IMR-90 (cell line): Measurements from ENCODE around the gene EIF1AD. TPM values are rescaled to one million over a fixed set of nuclear protein-coding genes. Genes with fewer than 3 reads are reported as not detected.
A peak's percentile ranks its signal among the peaks of the same experiment; 100 is the strongest.

ENCODE experiments used
- ATAC-seq: fragments of 200-7000 bp; cut with Tn5 transposase; 2 replicates; pipeline ENCODE4 v1.9.1; 2020; ENCODE audit warnings: low read depth, mild to moderate bottlenecking, moderate library complexity
- BruUV-seq: library from RNA; stranded (reverse); fragments of 400-500 nt; replicated peaks from 2 replicates; lab custom pipeline; 2021; lab: Mats Ljungman, UMichigan
- CTCF ChIA-PET: fragments of 300-600 bp; formaldehyde crosslinking; extraction: SDS; loops from one replicate; lab custom pipeline; 2021; ENCODE audit warnings: antibody characterized with exemption; lab: Yijun Ruan, JAX
- POLR2A ChIA-PET: fragments of 300-600 bp; sonication (Branson Sonifier 250); formaldehyde crosslinking; loops from one replicate; lab custom pipeline; 2022; ENCODE audit warnings: antibody characterized with exemption; ENCODE audit not compliant: unreplicated experiment; lab: Charles Lee
- DNase-seq: peaks from one replicate; pipeline ENCODE4 v3.0.0; 2013
- H2AFZ ChIP-seq: replicated peaks from 2 replicates; pipeline ENCODE3; 2013; ENCODE audit warnings: low read length, mild to moderate bottlenecking; ENCODE audit not compliant: poor library complexity
- H2AK5ac ChIP-seq: 2 replicates; pipeline ENCODE4 v1.6.1; 2013; ENCODE audit warnings: low read depth, low read length, inconsistent platforms
- H2AK9ac ChIP-seq: replicated peaks from 2 replicates; pipeline ENCODE3; 2013; ENCODE audit warnings: mild to moderate bottlenecking, low read depth, low read length, moderate library complexity; ENCODE audit not compliant: poor library complexity
- H2BK120ac ChIP-seq: 2 replicates; pipeline ENCODE4 v1.6.1; 2013; ENCODE audit warnings: low read depth, low read length, inconsistent platforms
- H2BK15ac ChIP-seq: 3 replicates; pipeline ENCODE4 v1.6.1; 2013; ENCODE audit warnings: low read depth, low read length, inconsistent platforms
- H2BK20ac ChIP-seq: 2 replicates; pipeline ENCODE4 v1.6.1; 2013; ENCODE audit warnings: low read depth, mild to moderate bottlenecking, inconsistent platforms, low read length, moderate library complexity
- H2BK5ac ChIP-seq: 2 replicates; pipeline ENCODE4 v1.6.1; 2013; ENCODE audit warnings: mild to moderate bottlenecking, low read depth, low read length, inconsistent platforms; ENCODE audit not compliant: poor library complexity, severe bottlenecking
- H3K14ac ChIP-seq: replicated peaks from 2 replicates; pipeline ENCODE4 v1.6.1; 2013; ENCODE audit warnings: low read depth, low read length, inconsistent platforms
- H3K18ac ChIP-seq: 2 replicates; pipeline ENCODE4 v1.6.1; 2013; ENCODE audit warnings: low read depth, low read length, control low read depth
- H3K23ac ChIP-seq: 2 replicates; pipeline ENCODE4 v1.6.1; 2013; ENCODE audit warnings: low read depth, low read length, inconsistent platforms
- H3K27ac ChIP-seq: 2 replicates; pipeline ENCODE4 v1.5.1; 2013; ENCODE audit warnings: mild to moderate bottlenecking, control low read depth, low read length; ENCODE audit not compliant: insufficient read depth
- H3K27me3 ChIP-seq: 2 replicates; pipeline ENCODE4 v1.6.1; 2013; ENCODE audit warnings: low read length; ENCODE audit not compliant: control insufficient read depth, insufficient read depth
- H3K36me3 ChIP-seq: 2 replicates; pipeline ENCODE4 v1.6.1; 2013; ENCODE audit warnings: low read length, mixed read lengths; ENCODE audit not compliant: control insufficient read depth, insufficient read depth
- H3K4ac ChIP-seq: 2 replicates; pipeline ENCODE4 v1.6.1; 2013; ENCODE audit warnings: low read depth, low read length, inconsistent platforms
- H3K4me1 ChIP-seq: 2 replicates; pipeline ENCODE4 v1.6.1; 2013; ENCODE audit warnings: low read length, mixed read lengths; ENCODE audit not compliant: control insufficient read depth, insufficient read depth
- H3K4me2 ChIP-seq: 2 replicates; pipeline ENCODE4 v1.6.1; 2013; ENCODE audit warnings: low read depth, mild to moderate bottlenecking, control low read depth, low read length, moderate library complexity
- H3K4me3 ChIP-seq: 2 replicates; pipeline ENCODE4 v1.5.1; 2013; ENCODE audit warnings: low read depth, mild to moderate bottlenecking, control low read depth, low read length, moderate library complexity; ENCODE audit not compliant: insufficient read depth
- H3K56ac ChIP-seq: 2 replicates; pipeline ENCODE4 v1.6.1; 2013; ENCODE audit warnings: low read length, inconsistent platforms; ENCODE audit not compliant: insufficient read depth; ENCODE audit errors: extremely low read depth
- H3K79me1 ChIP-seq, 2 experiments: 2 replicates each; pipeline ENCODE4 v1.6.1; 2013; ENCODE audit warnings: low read length in 2 of 2, inconsistent platforms in 1 of 2, low read depth in 1 of 2
- H3K9ac ChIP-seq: 2 replicates; pipeline ENCODE4 v1.6.1; 2013; ENCODE audit warnings: low read depth, low read length, control low read depth
- H3K9me1 ChIP-seq: 2 replicates; pipeline ENCODE4 v1.6.1; 2013; ENCODE audit warnings: low read length, inconsistent platforms; ENCODE audit not compliant: insufficient read depth
- H3K9me3 ChIP-seq: 2 replicates; pipeline ENCODE4 v1.6.1; 2013; ENCODE audit warnings: low read length; ENCODE audit not compliant: control insufficient read depth, insufficient read depth
- H4K20me1 ChIP-seq: 2 replicates; pipeline ENCODE4 v1.6.1; 2013; ENCODE audit warnings: low read length, inconsistent platforms; ENCODE audit not compliant: insufficient read depth
- H4K5ac ChIP-seq: 2 replicates; pipeline ENCODE4 v1.6.1; 2013; ENCODE audit warnings: mild to moderate bottlenecking, low read depth, low read length, control low read depth
- H4K8ac ChIP-seq, 2 experiments: 2 replicates each; pipeline ENCODE4 v1.6.1; 2013; ENCODE audit warnings: low read depth in 2 of 2, low read length in 2 of 2, control low read depth in 1 of 2, inconsistent platforms in 1 of 2
- H4K91ac ChIP-seq: 2 replicates; pipeline ENCODE4 v1.6.1; 2013; ENCODE audit warnings: low read depth, low read length, inconsistent platforms; ENCODE audit not compliant: insufficient read depth
- CHD1 ChIP-seq: IDR thresholded peaks from 2 replicates; pipeline ENCODE4 v1.6.1; 2012; ENCODE audit warnings: low read depth, low read length, improper control_type of control experiment
- RCOR1 ChIP-seq: IDR thresholded peaks from 2 replicates; pipeline ENCODE4 v1.6.1; 2012; ENCODE audit warnings: mild to moderate bottlenecking, low read length, improper control_type of control experiment; ENCODE audit not compliant: insufficient replicate concordance
- WGBS, 2 experiments: methylation state at CpG; one replicate each; pipeline versions ENCODE4 v1.1.5 to v1.1.7; 2013; ENCODE audit warnings: missing lambda C conversion rate in 2 of 2; ENCODE audit not compliant: insufficient read length in 1 of 2; ENCODE audit errors: extremely low coverage in 2 of 2; 5-methylcytosine and 5-hydroxymethylcytosine counted together
- dilution Hi-C: fragments of 300-500 bp; cut with HindIII; formaldehyde crosslinking; loops from one replicate; pipeline ENCODE4 v1.14.3; 2018; ENCODE audit warnings: low sequenced_read_pairs; ENCODE audit not compliant: unreplicated experiment
- in situ Hi-C: fragments of 300-500 bp; cut with MboI; formaldehyde crosslinking; loops from 3 replicates; pipeline ENCODE4 v1.14.3; 2019; ENCODE audit warnings: low sequenced_read_pairs, inconsistent platforms, mixed read lengths
- intact Hi-C: fragments of 100-400 bp; cut with micrococcal nuclease; formaldehyde crosslinking; loops from 2 replicates; pipeline ENCODE4 v1.10.0; 2022
- polyA plus RNA-seq, 3 experiments: library from polyadenylated mRNA; depleted of rRNA; stranded (reverse); fragments of >200 nt; gene quantifications; 2 replicates each; pipeline ENCODE4 v1.2.3, GENCODE V29; 2012; ENCODE audit warnings: low replicate concordance in 1 of 3
- total RNA-seq: library from RNA; depleted of rRNA; stranded (reverse); fragments of >200 nt; gene quantifications from 2 replicates; pipeline ENCODE4 v1.2.3, GENCODE V29; 2012

The EIF1AD gene
- total and polyA plus RNA-seq, 2 of the 4 experiments (the other 2 are of a cell fraction) = 32.5 to 62.6 TPM

DNA sequence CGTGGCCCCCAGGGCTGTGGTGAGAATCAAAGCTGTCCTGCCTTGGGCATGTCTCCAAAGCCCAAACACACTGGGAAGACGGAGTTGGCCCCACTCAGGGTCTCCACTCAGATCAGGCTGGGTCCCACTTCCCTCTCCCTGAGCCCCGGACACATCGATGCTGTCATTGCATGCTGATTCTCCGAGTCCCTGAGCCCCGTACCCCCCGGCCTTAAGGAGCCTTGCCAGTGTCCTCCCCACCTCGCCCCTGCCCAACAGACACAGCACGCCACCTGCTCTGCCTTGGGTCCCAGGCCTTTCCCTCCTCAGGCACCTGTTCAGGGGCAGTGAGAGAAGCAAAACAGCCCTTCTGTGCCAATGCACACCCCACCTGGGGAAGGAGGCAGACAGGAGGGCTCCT is 14.6 kb downstream of the EIF1AD start:
- Histone ChIP-seq H3K79me1 (0 out of 4 replicates have a peak, but pooled peaks cover 0 to 3% of the 10 kb centered on the region in 2 experiments), H4K5ac (no peak overlapping the region), H3K27me3 (no peaks in the 10 kb centered on the region), H3K23ac (no peak overlapping the region), H3K14ac (no peak overlapping the region), H2BK120ac (no peak overlapping the region), H3K18ac (no peak overlapping the region), H3K4me2 (no peak overlapping the region), H3K36me3 (peaks cover 5% of the 10 kb centered on the region), H4K91ac (no peak overlapping the region), H3K4me1 (no peaks in the 10 kb centered on the region), H2AK5ac (no peak overlapping the region), H3K9me3 (no peaks in the 10 kb centered on the region), H4K20me1 (no peaks in the 10 kb centered on the region), H3K27ac (no peak overlapping the region), H3K4me3 (no peak overlapping the region), H2BK15ac (no peak overlapping the region), H3K9ac (no peak overlapping the region), H3K9me1 (no peaks in the 10 kb centered on the region), H2AFZ (no peak overlapping the region), H4K8ac (no peak overlapping the region), H2AK9ac (peak overlapping the region; percentile 16), H2BK20ac (no peak overlapping the region), H2BK5ac (no peak overlapping the region), H3K4ac (no peak overlapping the region), H3K56ac (no peak overlapping the region)
- intact Hi-C loops (loop anchor here (5.0 kb wide), 1 partner anchor 205 kb away; the partner anchor contains the start of gene AP5B1), dilution Hi-C loops (no loop called here), in situ Hi-C loops (loop anchor here (5.0 to 10.0 kb wide), 2 partner anchors 105 to 273 kb away; partner anchors contain the start of gene KAT5)
- BruUV-seq = no TSS peak
- ChIA-PET POLR2A (interaction anchor here (0.5 kb wide), 1 partner anchor 90 kb away, joined by 5 read pairs; no protein-coding TSS in a partner anchor), CTCF (no interaction called here)
- TF ChIP-seq CHD1 = no peak
- TF ChIP-seq RCOR1 = no peak
- WGBS, 2 experiments = 92% methylated on average over 5 of the region's 9 CpGs; no CpG with 5 or more reads in 1 of the 2 experiments
- DNase-seq = no peak
- ATAC-seq = no peak
